Measurements from ENCODE around the gene PRPF40A.
"Not testable (repeated sequence)": the region's sequence is repeated elsewhere in the genome, so short reads cannot be mapped to it uniquely, and the experiment has no call there.

- TF ChIP-seq EZH2 (optimal IDR thresholded peaks at IDR 0.05; ENCODE audit: low read depth, low read length); CTCF (IDR thresholded peaks at IDR 0.05; ENCODE audit: low read length): not testable (repeated sequence)
Measured at GRCh38 chr2:152763208-152763607, 45.9 kb upstream of the PRPF40A start.

Measured in MM.1S (cell line).